H1 (cell line): ENCODE results near the gene CDADC1. TPM values are rescaled to one million over a fixed set of nuclear protein-coding genes. Genes with fewer than 3 reads are reported as not detected.

Source experiments
- ASH2L ChIP-seq: fragments of 200-600, 300-600 bp; sonication (generic); IDR thresholded peaks from one replicate; pipeline ENCODE4 v1.7.1; 2017; ENCODE audit warnings: low read length
- CHD1 ChIP-seq: IDR thresholded peaks from 2 replicates; pipeline ENCODE4 v1.6.1; 2012; ENCODE audit warnings: low read depth, low read length, improper control_type of control experiment
- CHD2 ChIP-seq: IDR thresholded peaks from 2 replicates; pipeline ENCODE4 v1.6.1; 2012; ENCODE audit warnings: low read length, improper control_type of control experiment
- E2F6 ChIP-seq: IDR thresholded peaks from 2 replicates; pipeline ENCODE4 v1.6.1; 2012; ENCODE audit warnings: inconsistent platforms
- EGR1 ChIP-seq: IDR thresholded peaks from 2 replicates; pipeline ENCODE4 v1.6.1; 2011; ENCODE audit warnings: low read depth, low read length, borderline replicate concordance
- KDM1A ChIP-seq: fragments of 200-600, 300-600 bp; sonication (generic); IDR thresholded peaks from 2 replicates; pipeline ENCODE4 v1.7.1; 2016; ENCODE audit warnings: mild to moderate bottlenecking, low read length, borderline replicate concordance
- KDM5A ChIP-seq: fragments of 200-600 bp; IDR thresholded peaks from 2 replicates; pipeline ENCODE4 v1.7.1; 2012; ENCODE audit warnings: mild to moderate bottlenecking, low read length, inconsistent platforms, mixed read lengths
- PHF8 ChIP-seq: fragments of 200-600 bp; sonication (generic); conservative IDR thresholded peaks from 2 replicates; pipeline ENCODE4 v1.7.1; 2012; ENCODE audit warnings: low read depth, mild to moderate bottlenecking, inconsistent platforms, low read length, moderate library complexity
- POLR2A ChIP-seq, 2 experiments: IDR thresholded peaks; 1 replicate in 1 of 2; 2 replicates in 1 of 2; pipeline ENCODE4 v1.6.1; 2011; ENCODE audit warnings: low read depth in 2 of 2, low read length in 2 of 2, mild to moderate bottlenecking in 2 of 2; ENCODE audit errors: control extremely low read depth in 1 of 2
- RAD21 ChIP-seq, 2 experiments: IDR thresholded peaks in 1 of 2; conservative IDR thresholded peaks in 1 of 2; 2 replicates each; pipeline ENCODE4 v1.6.1; 2011; ENCODE audit warnings: low read depth in 2 of 2, low read length in 2 of 2, improper control_type of control experiment in 1 of 2, inconsistent platforms in 1 of 2, mild to moderate bottlenecking in 1 of 2, moderate library complexity in 1 of 2
- SIX5 ChIP-seq: IDR thresholded peaks from 2 replicates; pipeline ENCODE4 v1.6.1; 2011; ENCODE audit warnings: mild to moderate bottlenecking, low read depth, low read length
- SRF ChIP-seq: IDR thresholded peaks from 2 replicates; pipeline ENCODE4 v1.6.1; 2011; ENCODE audit warnings: mild to moderate bottlenecking, low read depth, low read length, moderate library complexity
- TAF7 ChIP-seq: optimal IDR thresholded peaks from 2 replicates; pipeline ENCODE3; 2011; ENCODE audit warnings: low read depth, mild to moderate bottlenecking, inconsistent platforms, low read length, moderate library complexity, borderline replicate concordance
- TCF12 ChIP-seq: IDR thresholded peaks from 2 replicates; pipeline ENCODE4 v1.6.1; 2011; ENCODE audit warnings: low read depth, mild to moderate bottlenecking, low read length
- polyA plus RNA-seq, 7 experiments: library from polyadenylated mRNA; depleted of rRNA in 3 of 7; stranded (reverse) in 5 of 7; unstranded in 2 of 7; fragments of >200 nt in 5 of 7; fragments of 200-250 nt in 2 of 7; gene quantifications; 1 replicate in 5 of 7; 2 replicates in 1 of 7; 4 replicates in 1 of 7; pipeline versions ENCODE4 v1.2.1 to v1.2.3, GENCODE V29; 2011 to 2013; ENCODE audit warnings: missing spikeins in 2 of 7, mixed read lengths in 2 of 7
- total RNA-seq: library from RNA; stranded (reverse); fragmentation: NEBNext Ultra II Directional; extraction: Animal tissue kit (Norgen Biotek cat#: 25700); gene quantifications from 2 replicates; pipeline ENCODE4 v1.2.1, GENCODE V29; 2021

CDADC1 gene
- total and polyA plus RNA-seq, 2 of the 8 experiments (the other 6 are each of a cell fraction or from before 2014, with no cell fraction given) = 0.98 to 2.7 TPM

- TF ChIP-seq EGR1 (no peak), POLR2A (IDR thresholded peaks at IDR 0.05; ENCODE audit: control extremely low read depth in 1 of 2, low read depth in 2 of 2, low read length in 2 of 2) (no peak), KDM1A (no peak), SIX5 (no peak), RAD21 (IDR thresholded peaks at IDR 0.05 in 1 of 2, conservative IDR thresholded peaks at IDR 0.05 in 1 of 2; ENCODE audit: low read depth in 2 of 2, low read length in 2 of 2) (peak; percentile 15 to 20; a peak in 1 of 4 replicates), CHD2 (no peak), KDM5A (no peak), TAF7 (no peak), E2F6 (peak; percentile 87), TCF12 (0 out of 2 replicates have a peak, but pooled peaks have one; percentile 56), PHF8 (no peak), SRF (no peak), CHD1 (no peak), ASH2L (no peak)
These were observed 32.8 kb upstream of the CDADC1 start (continued) for GRCh38 chr13:49214917-49215376.
